ENCODE results near the gene ACER1.

The ACER1 gene

GRCh38 chr19:6334490-6335285 lies 1.3 kb upstream of the ACER1 start:
- no peak overlapping the region for H3K14ac ChIP-seq (ENCODE audit: low read length)
- no peak overlapping the region for H4K91ac ChIP-seq (ENCODE audit: low read depth, low read length)
- no peak overlapping the region for H3K27ac ChIP-seq (ENCODE audit: low read depth, low read length)
- H3K79me2 ChIP-seq (ENCODE audit: control insufficient read depth, insufficient read depth, low read length, poor library complexity) = no peaks in the 10 kb centered on the region
- no peaks in the 10 kb centered on the region for H3K36me3 ChIP-seq (ENCODE audit: control insufficient read depth in 1 of 2, insufficient read depth in 2 of 2, low read length in 2 of 2)
- no peak overlapping the region for H2BK120ac ChIP-seq (ENCODE audit: insufficient read depth, low read length, poor library complexity)
- no peak overlapping the region for H3K23ac ChIP-seq (ENCODE audit: low read length)
- no peak overlapping the region for H3K9ac ChIP-seq (ENCODE audit: low read length)
- WGBS (ENCODE audit: extremely low coverage, insufficient coverage, insufficient read length) = no CpG with 5 or more reads among the region's 6 CpGs
- no peaks in the 10 kb centered on the region for H3K27me3 ChIP-seq (ENCODE audit: insufficient read depth, low read length)
- H3K4me2 ChIP-seq (ENCODE audit: low read length) = no peak overlapping the region
- H2AFZ ChIP-seq (ENCODE audit: insufficient read depth, low read length, poor library complexity) = no peak overlapping the region
- no peak overlapping the region for H2BK5ac ChIP-seq (ENCODE audit: low read depth, low read length, poor library complexity)
- no peaks in the 10 kb centered on the region for H3K4me1 ChIP-seq (ENCODE audit: control insufficient read depth in 1 of 2, insufficient read depth in 2 of 2, low read length in 2 of 2)
- H2BK12ac ChIP-seq (ENCODE audit: low read length) = no peak overlapping the region
- no peak overlapping the region for H3K18ac ChIP-seq (ENCODE audit: low read length)
- no peak overlapping the region for H4K8ac ChIP-seq (ENCODE audit: low read depth, low read length)
- no peak overlapping the region for H3K4me3 ChIP-seq (ENCODE audit: low read depth, low read length)
- no peak overlapping the region for H2AK5ac ChIP-seq (ENCODE audit: low read length)
- no peak for DNase-seq
- no peak overlapping the region for H3K4ac ChIP-seq (ENCODE audit: low read depth, low read length)
- peaks cover 9% of the 10 kb centered on the region for H3K9me3 ChIP-seq (ENCODE audit: insufficient read depth, low read depth, low read length)
- H4K12ac ChIP-seq (ENCODE audit: low read depth, low read length) = no peak overlapping the region
- H3K79me1 ChIP-seq (ENCODE audit: low read length) = no peaks in the 10 kb centered on the region

GRCh38 chr19:6326815-6327214 lies 6.6 kb downstream of the ACER1 start:
- H3K23ac ChIP-seq (ENCODE audit: low read length) = no peak overlapping the region
- WGBS (ENCODE audit: extremely low coverage, insufficient coverage, insufficient read length) = no CpG with 5 or more reads among the region's 5 CpGs
- no peak overlapping the region for H3K9ac ChIP-seq (ENCODE audit: low read length)
- no peaks in the 10 kb centered on the region for H3K79me2 ChIP-seq (ENCODE audit: control insufficient read depth, insufficient read depth, low read length, poor library complexity)
- no peak for DNase-seq
- H4K91ac ChIP-seq (ENCODE audit: low read depth, low read length) = no peak overlapping the region
- no peak overlapping the region for H2BK12ac ChIP-seq (ENCODE audit: low read length)
- H3K36me3 ChIP-seq (ENCODE audit: control insufficient read depth in 1 of 2, insufficient read depth in 2 of 2, low read length in 2 of 2) = no peaks in the 10 kb centered on the region
- no peak overlapping the region for H4K8ac ChIP-seq (ENCODE audit: low read depth, low read length)
- no peaks in the 10 kb centered on the region for H3K79me1 ChIP-seq (ENCODE audit: low read length)
- no peak overlapping the region for H3K27ac ChIP-seq (ENCODE audit: low read depth, low read length)
- H3K9me3 ChIP-seq (ENCODE audit: insufficient read depth, low read depth, low read length) = peaks cover 17% of the 10 kb centered on the region
- H2AFZ ChIP-seq (ENCODE audit: insufficient read depth, low read length, poor library complexity) = no peak overlapping the region
- no peaks in the 10 kb centered on the region for H3K27me3 ChIP-seq (ENCODE audit: insufficient read depth, low read length)
- no peak overlapping the region for H3K4ac ChIP-seq (ENCODE audit: low read depth, low read length)
- no peaks in the 10 kb centered on the region for H3K4me1 ChIP-seq (ENCODE audit: control insufficient read depth in 1 of 2, insufficient read depth in 2 of 2, low read length in 2 of 2)
- H3K14ac ChIP-seq (ENCODE audit: low read length) = no peak overlapping the region
- H3K4me3 ChIP-seq (ENCODE audit: low read depth, low read length) = no peak overlapping the region
- H2BK120ac ChIP-seq (ENCODE audit: insufficient read depth, low read length, poor library complexity) = no peak overlapping the region
- H4K12ac ChIP-seq (ENCODE audit: low read depth, low read length) = no peak overlapping the region
- H3K4me2 ChIP-seq (ENCODE audit: low read length) = no peak overlapping the region
- H2AK5ac ChIP-seq (ENCODE audit: low read length) = no peak overlapping the region
- H2BK5ac ChIP-seq (ENCODE audit: low read depth, low read length, poor library complexity) = no peak overlapping the region
- no peak overlapping the region for H3K18ac ChIP-seq (ENCODE audit: low read length)

GRCh38 chr19:6325614-6326013 lies 7.8 kb downstream of the ACER1 start:
- H2AK5ac ChIP-seq (ENCODE audit: low read length) = no peak overlapping the region
- H3K9me3 ChIP-seq (ENCODE audit: insufficient read depth, low read depth, low read length) = peaks cover 12% of the 10 kb centered on the region
- no peak overlapping the region for H2BK120ac ChIP-seq (ENCODE audit: insufficient read depth, low read length, poor library complexity)
- no peak overlapping the region for H3K14ac ChIP-seq (ENCODE audit: low read length)
- no peak overlapping the region for H3K18ac ChIP-seq (ENCODE audit: low read length)
- H3K23ac ChIP-seq (ENCODE audit: low read length) = no peak overlapping the region
- no peak for DNase-seq
- no peak overlapping the region for H4K91ac ChIP-seq (ENCODE audit: low read depth, low read length)
- no peak overlapping the region for H3K4me2 ChIP-seq (ENCODE audit: low read length)
- no CpG with 5 or more reads among the region's 4 CpGs for WGBS (ENCODE audit: extremely low coverage, insufficient coverage, insufficient read length)
- H3K36me3 ChIP-seq (ENCODE audit: control insufficient read depth in 1 of 2, insufficient read depth in 2 of 2, low read length in 2 of 2) = no peaks in the 10 kb centered on the region
- no peaks in the 10 kb centered on the region for H3K79me1 ChIP-seq (ENCODE audit: low read length)
- no peak overlapping the region for H4K12ac ChIP-seq (ENCODE audit: low read depth, low read length)
- no peak overlapping the region for H2AFZ ChIP-seq (ENCODE audit: insufficient read depth, low read length, poor library complexity)
- H3K4ac ChIP-seq (ENCODE audit: low read depth, low read length) = no peak overlapping the region
- H2BK5ac ChIP-seq (ENCODE audit: low read depth, low read length, poor library complexity) = no peak overlapping the region
- no peak overlapping the region for H3K27ac ChIP-seq (ENCODE audit: low read depth, low read length)
- H4K8ac ChIP-seq (ENCODE audit: low read depth, low read length) = no peak overlapping the region
- H3K79me2 ChIP-seq (ENCODE audit: control insufficient read depth, insufficient read depth, low read length, poor library complexity) = no peaks in the 10 kb centered on the region
- no peaks in the 10 kb centered on the region for H3K27me3 ChIP-seq (ENCODE audit: insufficient read depth, low read length)
- no peaks in the 10 kb centered on the region for H3K4me1 ChIP-seq (ENCODE audit: control insufficient read depth in 1 of 2, insufficient read depth in 2 of 2, low read length in 2 of 2)
- H3K4me3 ChIP-seq (ENCODE audit: low read depth, low read length) = no peak overlapping the region
- no peak overlapping the region for H2BK12ac ChIP-seq (ENCODE audit: low read length)
- H3K9ac ChIP-seq (ENCODE audit: low read length) = no peak overlapping the region

GRCh38 chr19:6324757-6325156 lies 8.7 kb downstream of the ACER1 start:
- no peak overlapping the region for H2BK120ac ChIP-seq (ENCODE audit: insufficient read depth, low read length, poor library complexity)
- H3K4me3 ChIP-seq (ENCODE audit: low read depth, low read length) = no peak overlapping the region
- no peak overlapping the region for H2AFZ ChIP-seq (ENCODE audit: insufficient read depth, low read length, poor library complexity)
- no peak overlapping the region for H3K4ac ChIP-seq (ENCODE audit: low read depth, low read length)
- peaks cover 10% of the 10 kb centered on the region for H3K9me3 ChIP-seq (ENCODE audit: insufficient read depth, low read depth, low read length)
- H3K79me1 ChIP-seq (ENCODE audit: low read length) = no peaks in the 10 kb centered on the region
- H3K9ac ChIP-seq (ENCODE audit: low read length) = no peak overlapping the region
- H3K14ac ChIP-seq (ENCODE audit: low read length) = no peak overlapping the region
- no peak overlapping the region for H3K27ac ChIP-seq (ENCODE audit: low read depth, low read length)
- H3K36me3 ChIP-seq (ENCODE audit: control insufficient read depth in 1 of 2, insufficient read depth in 2 of 2, low read length in 2 of 2) = no peaks in the 10 kb centered on the region
- H3K4me1 ChIP-seq (ENCODE audit: control insufficient read depth in 1 of 2, insufficient read depth in 2 of 2, low read length in 2 of 2) = no peaks in the 10 kb centered on the region
- no peak overlapping the region for H4K12ac ChIP-seq (ENCODE audit: low read depth, low read length)
- no peaks in the 10 kb centered on the region for H3K27me3 ChIP-seq (ENCODE audit: insufficient read depth, low read length)
- H2BK12ac ChIP-seq (ENCODE audit: low read length) = no peak overlapping the region
- no peak overlapping the region for H2BK5ac ChIP-seq (ENCODE audit: low read depth, low read length, poor library complexity)
- H3K4me2 ChIP-seq (ENCODE audit: low read length) = no peak overlapping the region
- H4K91ac ChIP-seq (ENCODE audit: low read depth, low read length) = no peak overlapping the region
- no CpG with 5 or more reads among the region's 4 CpGs for WGBS (ENCODE audit: extremely low coverage, insufficient coverage, insufficient read length)
- no peak overlapping the region for H3K23ac ChIP-seq (ENCODE audit: low read length)
- H4K8ac ChIP-seq (ENCODE audit: low read depth, low read length) = no peak overlapping the region
- H2AK5ac ChIP-seq (ENCODE audit: low read length) = no peak overlapping the region
- H3K79me2 ChIP-seq (ENCODE audit: control insufficient read depth, insufficient read depth, low read length, poor library complexity) = no peaks in the 10 kb centered on the region
- no peak overlapping the region for H3K18ac ChIP-seq (ENCODE audit: low read length)
- DNase-seq = no peak

All from trophoblast cell (in vitro differentiated cells and primary cell).